Stomach (tissue), 9 donors: ENCODE measurements around the gene PLEKHG4. TPM values are rescaled to one million over a fixed set of nuclear protein-coding genes. Genes with fewer than 3 reads are reported as not detected.

Source experiments
- DNase-seq, 2 donors: peaks; one replicate each; pipeline versions ENCODE4 v3.0.0 to v3.0.0-alpha.2; 2013 to 2019
- H3K27ac ChIP-seq, 5 donors: fragments of 200-600 bp in 4 of 5; sonication (generic) in 4 of 5; one replicate each; pipeline ENCODE4 v1.5.1; 2013 to 2019; ENCODE audit warnings: mild to moderate bottlenecking in 1 of 5, moderate library complexity in 1 of 5
- H3K27me3 ChIP-seq, 3 donors: fragments of 200-600 bp; sonication (generic); one replicate each; pipeline ENCODE4 v1.5.1; 2017 to 2019; ENCODE audit warnings: mixed run types in 1 of 3
- H3K36me3 ChIP-seq, 4 donors: fragments of 200-600 bp; sonication (generic); 1 replicate in 3 of 4; 2 replicates in 1 of 4; pipeline ENCODE4 v1.5.1; 2016 to 2019
- H3K4me1 ChIP-seq, 4 donors: fragments of 200-600 bp; sonication (generic); one replicate each; pipeline ENCODE4 v1.5.1; 2016 to 2019
- H3K4me3 ChIP-seq, 4 donors: fragments of 200-600 bp; sonication (generic) in 3 of 4; one replicate each; pipeline ENCODE4 v1.5.1; 2016 to 2019; ENCODE audit warnings: mild to moderate bottlenecking in 1 of 4
- H3K9me3 ChIP-seq, 4 donors: fragments of 200-600 bp; sonication (generic); one replicate each; pipeline ENCODE4 v1.5.1; 2016 to 2019
- CTCF ChIP-seq, 7 experiments: fragments of 450-650 bp in 4 of 7; fragments of 200-600 bp in 3 of 7; sonication (generic) in 3 of 7; IDR thresholded peaks; one replicate each; pipeline ENCODE4 v1.5.1; 2016 to 2019; ENCODE audit warnings: antibody characterized with exemption in 7 of 7, control low read depth in 2 of 7, mild to moderate bottlenecking in 1 of 7
- EP300 ChIP-seq: sonication (generic); formaldehyde crosslinking; IDR thresholded peaks from one replicate; pipeline ENCODE4 v1.6.1; 2017; ENCODE audit warnings: antibody characterized with exemption
- POLR2A ChIP-seq, 4 donors: fragments of 450-650 bp; IDR thresholded peaks; one replicate each; pipeline ENCODE4 v1.6.1; 2016; ENCODE audit warnings: antibody characterized with exemption in 4 of 4, control low read depth in 2 of 4, mild to moderate bottlenecking in 1 of 4, moderate library complexity in 1 of 4
- POLR2AphosphoS5 ChIP-seq, 3 donors: sonication (generic); formaldehyde crosslinking; IDR thresholded peaks; one replicate each; pipeline ENCODE4 v1.6.1; 2016; ENCODE audit warnings: antibody characterized with exemption in 3 of 3
- WGBS, 5 donors: extraction: QIAGEN DNeasy Blood & Tissue Kit in 3 of 5; methylation state at CpG; one replicate each; pipeline versions ENCODE4 v1.1.5 to v1.1.7; 2013 to 2018; 5-methylcytosine and 5-hydroxymethylcytosine counted together
- intact Hi-C: fragments of 100-400 bp; cut with DNase I; formaldehyde crosslinking; loops from one replicate; pipeline ENCODE4 v1.15.1; 2023; ENCODE audit warnings: low total_unique reads
- polyA plus RNA-seq, 3 donors: library from polyadenylated mRNA; stranded (reverse); fragments of 200-250 nt; gene quantifications; one replicate each; pipeline ENCODE4 v1.2.3, GENCODE V29; 2013
- total RNA-seq, 5 donors: library from RNA; depleted of rRNA; stranded (reverse); fragments of >200 nt; gene quantifications; one replicate each; pipeline versions ENCODE4 v1.1.0 to v1.2.3, GENCODE V29; 2014 to 2016
- donor health status: healthy with polysubstance abuse.
- donor health status: Bipolar disorder and iron deficiency.
- donor health status: healthy.

Gene PLEKHG4
- total and polyA plus RNA-seq, 8 donors, result 2.3 to 57.1 (median 6.6) TPM

- 90 to 96% (median 94%) methylated on average over 7 of the region's 7 CpGs for WGBS, 5 donors
- no peaks in the 10 kb centered on the region for H3K9me3 ChIP-seq
- intact Hi-C loops, result no loop called here
- H3K4me1 ChIP-seq, result peaks cover 14 to 23% (median 18%) of the 10 kb centered on the region in 4 donors
- TF ChIP-seq EP300 (no peak), POLR2A (IDR thresholded peaks at IDR 0.05) (no peak), POLR2AphosphoS5 (IDR thresholded peaks at IDR 0.05) (no peak), CTCF (IDR thresholded peaks at IDR 0.05) (no peak)
- H3K27ac ChIP-seq, result no peak overlapping the region
- peaks cover 0 to 9% (median 1%) of the 10 kb centered on the region in 4 donors for H3K36me3 ChIP-seq
- DNase-seq, result no peak
- no peaks in the 10 kb centered on the region for H3K27me3 ChIP-seq
- H3K4me3 ChIP-seq, result no peak overlapping the region
These were observed 3.9 kb downstream of the PLEKHG4 start for GRCh38 chr16:67283039-67283825.

- no peak for TF ChIP-seq CTCF (IDR thresholded peaks at IDR 0.05)
- no peak for TF ChIP-seq EP300
- no peak for TF ChIP-seq POLR2A (IDR thresholded peaks at IDR 0.05)
- no peak for TF ChIP-seq POLR2AphosphoS5 (IDR thresholded peaks at IDR 0.05)
- DNase-seq, result no peak
- 85 to 96% (median 90%) methylated on average over 18 to 21 of the region's 21 CpGs for WGBS, 5 donors
- Histone ChIP-seq H3K4me1 (peaks cover 6 to 15% (median 10%) of the 10 kb centered on the region in 4 donors), H3K27me3 (no peaks in the 10 kb centered on the region), H3K9me3 (no peaks in the 10 kb centered on the region), H3K27ac (no peak overlapping the region), H3K36me3 (peaks cover 0 to 9% (median 1%) of the 10 kb centered on the region in 4 donors), H3K4me3 (no peak overlapping the region)
- intact Hi-C loops, result no loop called here
These were observed 4.7 kb downstream of the PLEKHG4 start for GRCh38 chr16:67283826-67284555.

- 59 to 88% (median 69%) methylated on average over 21 to 34 of the region's 34 CpGs for WGBS, 5 donors
- Histone ChIP-seq H3K9me3 (no peaks in the 10 kb centered on the region), H3K36me3 (peaks cover 0 to 9% (median 1%) of the 10 kb centered on the region in 4 donors), H3K27ac (no peak overlapping the region), H3K4me3 (no peak overlapping the region), H3K27me3 (no peaks in the 10 kb centered on the region), H3K4me1 (peaks cover 0 to 7% (median 5%) of the 10 kb centered on the region in 4 donors)
- TF ChIP-seq CTCF (IDR thresholded peaks at IDR 0.05) (peak in 5 of 7 experiments; percentile 29 to 52 (median 42)), POLR2AphosphoS5 (IDR thresholded peaks at IDR 0.05) (no peak)
- DNase-seq, result peak; percentile 61 to 75
- intact Hi-C loops, result no loop called here
These were observed 5.6 kb downstream of the PLEKHG4 start for GRCh38 chr16:67284699-67285646.
